Measurements from ENCODE around the gene POLG.

DNA sequence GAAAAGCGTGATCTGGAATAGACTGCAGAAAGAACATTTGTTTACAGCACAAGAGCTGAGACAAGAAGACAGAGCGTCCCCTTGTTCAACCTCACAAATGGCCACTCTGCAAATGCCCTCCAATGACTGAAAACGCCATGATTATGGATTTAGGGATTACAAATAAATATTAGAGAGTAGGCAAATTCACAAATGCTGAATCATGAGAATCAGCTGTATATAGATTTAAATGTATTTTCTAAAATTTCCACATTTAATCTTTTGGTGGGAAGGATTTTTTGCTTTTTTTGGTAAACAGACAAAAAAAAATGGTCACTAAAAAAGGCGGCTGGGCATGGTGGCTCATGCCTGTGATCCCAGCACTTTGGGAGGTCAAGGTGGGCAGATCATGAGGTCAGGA lies 10.6 kb upstream of the POLG start:
- TF ChIP-seq POLR2A (IDR thresholded peaks at IDR 0.05) = no peak
- TF ChIP-seq, protein P1, sequence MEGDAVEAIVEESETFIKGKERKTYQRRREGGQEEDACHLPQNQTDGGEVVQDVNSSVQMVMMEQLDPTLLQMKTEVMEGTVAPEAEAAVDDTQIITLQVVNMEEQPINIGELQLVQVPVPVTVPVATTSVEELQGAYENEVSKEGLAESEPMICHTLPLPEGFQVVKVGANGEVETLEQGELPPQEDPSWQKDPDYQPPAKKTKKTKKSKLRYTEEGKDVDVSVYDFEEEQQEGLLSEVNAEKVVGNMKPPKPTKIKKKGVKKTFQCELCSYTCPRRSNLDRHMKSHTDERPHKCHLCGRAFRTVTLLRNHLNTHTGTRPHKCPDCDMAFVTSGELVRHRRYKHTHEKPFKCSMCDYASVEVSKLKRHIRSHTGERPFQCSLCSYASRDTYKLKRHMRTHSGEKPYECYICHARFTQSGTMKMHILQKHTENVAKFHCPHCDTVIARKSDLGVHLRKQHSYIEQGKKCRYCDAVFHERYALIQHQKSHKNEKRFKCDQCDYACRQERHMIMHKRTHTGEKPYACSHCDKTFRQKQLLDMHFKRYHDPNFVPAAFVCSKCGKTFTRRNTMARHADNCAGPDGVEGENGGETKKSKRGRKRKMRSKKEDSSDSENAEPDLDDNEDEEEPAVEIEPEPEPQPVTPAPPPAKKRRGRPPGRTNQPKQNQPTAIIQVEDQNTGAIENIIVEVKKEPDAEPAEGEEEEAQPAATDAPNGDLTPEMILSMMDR (IDR thresholded peaks at IDR 0.05) = no peak
